Tibial nerve (tissue), 4 donors: ENCODE results near the gene CHI3L2. TPM values are rescaled to one million over a fixed set of nuclear protein-coding genes. Genes with fewer than 3 reads are reported as not detected.

Experiments used
- DNase-seq, 2 donors: peaks; one replicate each; pipeline ENCODE4 v3.0.0-alpha.2; 2019; ENCODE audit warnings: low spot score in 2 of 2
- H3K27ac ChIP-seq, 4 donors: fragments of 200-600 bp; sonication (generic) in 3 of 4; one replicate each; pipeline ENCODE4 v1.5.1; 2017 to 2019; ENCODE audit warnings: mild to moderate bottlenecking in 1 of 4
- H3K27me3 ChIP-seq, 2 donors: fragments of 200-600 bp; sonication (generic) in 1 of 2; one replicate each; pipeline versions ENCODE4 v1.5.1 to v1.6.0; 2017 to 2019
- H3K36me3 ChIP-seq, 3 donors: fragments of 200-600 bp; sonication (generic); one replicate each; pipeline ENCODE4 v1.5.1; 2018 to 2019
- H3K4me1 ChIP-seq, 4 donors: fragments of 200-600 bp; sonication (generic) in 3 of 4; one replicate each; pipeline ENCODE4 v1.5.1; 2017 to 2019
- H3K4me3 ChIP-seq, 4 donors: fragments of 200-600 bp; sonication (generic) in 3 of 4; one replicate each; pipeline ENCODE4 v1.5.1; 2017 to 2019; ENCODE audit warnings: mild to moderate bottlenecking in 1 of 4, moderate library complexity in 1 of 4
- H3K9me3 ChIP-seq, 4 donors: fragments of 200-600 bp; sonication (generic) in 3 of 4; one replicate each; pipeline ENCODE4 v1.5.1; 2017 to 2019
- CTCF ChIP-seq, 5 experiments: fragments of 200-600 bp in 3 of 5; fragments of 450-650 bp in 2 of 5; sonication (generic) in 3 of 5; IDR thresholded peaks; one replicate each; pipeline ENCODE4 v1.5.1; 2016 to 2019; ENCODE audit warnings: antibody characterized with exemption in 5 of 5, mild to moderate bottlenecking in 3 of 5, moderate library complexity in 2 of 5
- EP300 ChIP-seq, 2 donors: sonication (generic); formaldehyde crosslinking; IDR thresholded peaks; one replicate each; pipeline ENCODE4 v1.6.1; 2017; ENCODE audit warnings: antibody characterized with exemption in 2 of 2, mild to moderate bottlenecking in 1 of 2
- POLR2A ChIP-seq, 2 donors: fragments of 450-650 bp; IDR thresholded peaks; one replicate each; pipeline ENCODE4 v1.6.1; 2017; ENCODE audit warnings: antibody characterized with exemption in 2 of 2, mild to moderate bottlenecking in 2 of 2, moderate library complexity in 2 of 2
- WGBS, 2 donors: methylation state at CpG; one replicate each; pipeline ENCODE4 v1.1.5; 2018; 5-methylcytosine and 5-hydroxymethylcytosine counted together
- total RNA-seq, 4 donors: library from RNA; depleted of rRNA; stranded (reverse); fragments of >200 nt; gene quantifications; one replicate each; pipeline ENCODE4 v1.1.0, GENCODE V29; 2016

CHI3L2 gene
- total RNA-seq, 4 donors from 2014 or later = 2.5 to 37.2 (median 6.1) TPM

DNA sequence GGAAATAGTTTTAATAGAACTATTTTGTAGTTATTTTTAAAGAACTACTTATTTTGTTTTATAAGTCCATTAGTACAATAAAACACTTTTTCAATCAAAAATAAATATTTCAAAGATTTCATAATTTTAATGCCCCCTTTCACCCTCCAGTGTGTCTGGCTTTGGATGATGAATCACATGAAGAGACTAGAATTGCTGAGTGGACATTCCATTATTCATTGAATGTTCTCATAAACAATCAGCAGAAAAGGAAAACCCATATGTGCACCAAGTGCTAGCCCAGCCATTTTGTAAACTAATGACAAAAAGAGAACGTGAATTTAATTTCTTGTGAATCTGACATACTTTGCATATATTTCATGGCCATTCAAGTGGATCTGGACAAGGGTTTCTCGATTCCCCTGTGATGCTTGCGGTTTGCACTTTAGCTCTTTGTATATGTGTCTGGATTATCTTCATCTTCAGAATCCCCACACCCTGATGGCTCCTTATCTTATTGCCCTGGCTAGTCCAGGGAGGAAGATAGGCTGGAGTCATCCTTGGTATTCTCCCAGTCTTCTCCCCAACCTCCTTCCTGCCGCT lies 42.4 kb downstream of the CHI3L2 start:
- no peak for DNase-seq
- 84 to 86% methylated on average over 4 of the region's 4 CpGs for WGBS, 2 donors
- TF ChIP-seq POLR2A (IDR thresholded peaks at IDR 0.05) (no peak), CTCF (IDR thresholded peaks at IDR 0.05) (no peak), EP300 (IDR thresholded peaks at IDR 0.05) (no peak)
- H3K27ac ChIP-seq = no peak overlapping the region
- H3K4me3 ChIP-seq = no peak overlapping the region
- H3K4me1 ChIP-seq = peaks cover 0 to 9% (median 0%) of the 10 kb centered on the region in 4 donors
- no peaks in the 10 kb centered on the region for H3K9me3 ChIP-seq
- no peaks in the 10 kb centered on the region for H3K36me3 ChIP-seq
- peaks cover 0 to 22% of the 10 kb centered on the region in 2 donors for H3K27me3 ChIP-seq

GRCh38 chr1:111270771-111271463 lies 43.4 kb downstream of the CHI3L2 start:
- peaks cover 0 to 9% (median 0%) of the 10 kb centered on the region in 4 donors for H3K4me1 ChIP-seq
- H3K9me3 ChIP-seq = no peaks in the 10 kb centered on the region
- H3K36me3 ChIP-seq = no peaks in the 10 kb centered on the region
- H3K27me3 ChIP-seq = peaks cover 0 to 22% of the 10 kb centered on the region in 2 donors
- no peak overlapping the region for H3K4me3 ChIP-seq
- TF ChIP-seq EP300 (IDR thresholded peaks at IDR 0.05) (no peak), CTCF (IDR thresholded peaks at IDR 0.05) (no peak), POLR2A (IDR thresholded peaks at IDR 0.05) (no peak)
- no peak for DNase-seq
- H3K27ac ChIP-seq = no peak overlapping the region
- 9 to 12% methylated on average over 27 to 38 of the region's 40 CpGs for WGBS, 2 donors

- H3K36me3 ChIP-seq = no peaks in the 10 kb centered on the region
- TF ChIP-seq EP300 (IDR thresholded peaks at IDR 0.05) (no peak), CTCF (IDR thresholded peaks at IDR 0.05) (no peak), POLR2A (IDR thresholded peaks at IDR 0.05) (no peak)
- no peak overlapping the region for H3K4me3 ChIP-seq
- H3K4me1 ChIP-seq = peaks cover 0 to 9% (median 0%) of the 10 kb centered on the region in 4 donors
- no peak for DNase-seq
- no peaks in the 10 kb centered on the region for H3K9me3 ChIP-seq
- WGBS, 2 donors = 8 to 16% methylated on average over 8 to 15 of the region's 16 CpGs
- H3K27me3 ChIP-seq = peaks cover 0 to 22% of the 10 kb centered on the region in 2 donors
- no peak overlapping the region for H3K27ac ChIP-seq
Observed at GRCh38 chr1:111271464-111271801, 43.9 kb downstream of the CHI3L2 start.

DNA sequence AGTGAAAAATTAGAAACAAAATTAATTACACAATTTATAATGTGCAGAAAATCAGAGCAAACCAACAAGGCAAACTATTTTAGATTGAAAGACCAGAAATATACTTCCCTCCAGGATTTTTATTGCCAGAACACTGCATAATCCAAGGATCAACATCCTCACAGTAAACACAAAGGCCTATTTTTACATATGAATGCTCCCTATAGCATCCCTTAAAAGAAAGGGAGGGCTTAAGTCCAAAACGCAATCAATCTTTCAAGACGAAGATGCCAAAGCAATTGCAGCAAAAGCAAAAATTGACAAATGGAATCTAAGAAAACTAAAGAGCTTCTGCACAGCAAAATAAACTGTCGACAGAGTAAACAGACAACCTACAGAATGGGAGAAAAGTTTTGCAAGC lies 44.6 kb downstream of the CHI3L2 start:
- no peaks in the 10 kb centered on the region for H3K36me3 ChIP-seq
- H3K9me3 ChIP-seq = peaks cover 0 to 4% (median 0%) of the 10 kb centered on the region in 4 donors
- DNase-seq = no peak
- 31 to 35% methylated on average over 3 of the region's 3 CpGs for WGBS, 2 donors
- H3K4me1 ChIP-seq = peaks cover 0 to 9% (median 0%) of the 10 kb centered on the region in 4 donors
- TF ChIP-seq POLR2A (IDR thresholded peaks at IDR 0.05) = no peak
- TF ChIP-seq EP300 (IDR thresholded peaks at IDR 0.05) = no peak
- no peak for TF ChIP-seq CTCF (IDR thresholded peaks at IDR 0.05)
- no peak overlapping the region for H3K27ac ChIP-seq
- H3K4me3 ChIP-seq = no peak overlapping the region
- H3K27me3 ChIP-seq = peaks cover 0 to 22% of the 10 kb centered on the region in 2 donors

DNA sequence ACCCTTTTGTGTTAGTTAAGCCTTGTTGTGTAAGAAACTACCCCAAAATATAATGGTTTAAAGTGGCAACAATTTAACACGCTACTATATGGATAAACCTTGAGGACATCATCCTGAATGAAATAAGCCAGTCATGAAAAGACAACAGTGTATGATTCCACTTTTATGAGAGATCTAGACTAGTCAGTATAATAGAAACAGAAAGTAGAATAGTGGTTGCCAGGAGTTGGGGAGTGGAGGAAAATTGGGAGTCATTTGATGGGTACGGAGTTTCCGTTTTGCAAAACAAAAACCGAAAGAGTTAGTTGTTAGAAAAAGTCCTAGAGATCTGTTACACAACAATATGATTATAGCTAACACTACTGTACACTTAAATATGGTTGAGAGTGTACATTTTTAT lies 47.1 kb downstream of the CHI3L2 start:
- DNase-seq = no peak
- no peaks in the 10 kb centered on the region for H3K36me3 ChIP-seq
- H3K27me3 ChIP-seq = peaks cover 0 to 22% of the 10 kb centered on the region in 2 donors
- H3K27ac ChIP-seq = peak overlapping the region in 1 of 4 donors; percentile 49
- WGBS, 2 donors = 77 to 80% methylated on average over 4 of the region's 4 CpGs
- H3K9me3 ChIP-seq = peaks cover 0 to 4% (median 0%) of the 10 kb centered on the region in 4 donors
- no peak for TF ChIP-seq EP300 (IDR thresholded peaks at IDR 0.05)
- TF ChIP-seq CTCF (IDR thresholded peaks at IDR 0.05) = no peak
- TF ChIP-seq POLR2A (IDR thresholded peaks at IDR 0.05) = no peak
- H3K4me3 ChIP-seq = no peak overlapping the region
- H3K4me1 ChIP-seq = peaks cover 0 to 9% (median 0%) of the 10 kb centered on the region in 4 donors
